Activated T-cell treated with anti-CD3 and anti-CD28 coated beads, Interleukin-2, amount 50 U/mL, for 24 hours (primary cell): ENCODE data around the gene PPFIA4.
"Not testable (repeated sequence)": the region's sequence is repeated elsewhere in the genome, so short reads cannot be mapped to it uniquely, and the experiment has no call there.

Experiments used
- DNase-seq: peaks from one replicate; pipeline ENCODE4 v3.0.0-alpha.2; 2020
- H3K27ac Mint-ChIP-seq: 2 replicates; pipeline ENCODE4 v1.8.0; 2020; ENCODE audit warnings: mild to moderate bottlenecking, mixed read lengths
- H3K27me3 Mint-ChIP-seq: 2 replicates; pipeline ENCODE4 v1.8.0; 2020; ENCODE audit warnings: mixed read lengths
- H3K36me3 Mint-ChIP-seq: 2 replicates; pipeline ENCODE4 v1.8.0; 2020; ENCODE audit warnings: low read depth, mixed read lengths
- H3K4me1 Mint-ChIP-seq: 2 replicates; pipeline ENCODE4 v1.8.0; 2020; ENCODE audit warnings: low read depth, mixed read lengths
- H3K4me3 Mint-ChIP-seq: 2 replicates; pipeline ENCODE4 v1.8.0; 2020; ENCODE audit warnings: mild to moderate bottlenecking, moderate library complexity, mixed read lengths
- H3K9me3 Mint-ChIP-seq: 2 replicates; pipeline ENCODE4 v1.8.0; 2020; ENCODE audit warnings: mixed read lengths

Gene PPFIA4

GRCh38 chr1:203026031-203026665 lies at the start of gene PPFIA4:
PPFIA4 (plus strand) TSS chr1:203026491; CDS start chr1:203039009, 12,518 bp downstream.
- Mint-ChIP-seq H3K27me3 (peaks cover 17% of the 10 kb centered on the region), H3K27ac (peak within 1 kb of the TSS; percentile 45), H3K4me1 (peaks cover 14% of the 10 kb centered on the region), H3K4me3 (peak within 1 kb of the TSS; percentile 77), H3K36me3 (peaks cover 45% of the 10 kb centered on the region), H3K9me3 (peaks cover 8% of the 10 kb centered on the region)
- peak; percentile 92 for DNase-seq

- Mint-ChIP-seq H3K27me3 (peaks cover 17% of the 10 kb centered on the region), H3K27ac (no peak overlapping the region), H3K4me3 (no peak overlapping the region), H3K36me3 (no peaks in the 10 kb centered on the region), H3K4me1 (no peaks in the 10 kb centered on the region), H3K9me3 (no peaks in the 10 kb centered on the region)
- no peak for DNase-seq
These were observed 49.7 kb upstream of the PPFIA4 start for GRCh38 chr1:202976633-202977032.

GRCh38 chr1:202979459-202979858 lies 46.8 kb upstream of the PPFIA4 start:
- no peak for DNase-seq
- H3K27me3 Mint-ChIP-seq: peaks cover 17% of the 10 kb centered on the region

GRCh38 chr1:202981939-202982338 lies 44.4 kb upstream of the PPFIA4 start:
- Mint-ChIP-seq H3K4me3 (no peak overlapping the region), H3K4me1 (peaks cover 3% of the 10 kb centered on the region), H3K27ac (no peak overlapping the region), H3K36me3 (no peaks in the 10 kb centered on the region), H3K27me3 (peaks cover 19% of the 10 kb centered on the region), H3K9me3 (no peaks in the 10 kb centered on the region)
- no peak for DNase-seq

More at GRCh38 chr1:202979459-202979858, 46.8 kb upstream of the PPFIA4 start:
- no peaks in the 10 kb centered on the region for H3K36me3 Mint-ChIP-seq
- no peak overlapping the region for H3K27ac Mint-ChIP-seq
- H3K4me1 Mint-ChIP-seq: peaks cover 3% of the 10 kb centered on the region
- H3K4me3 Mint-ChIP-seq: no peak overlapping the region
- no peaks in the 10 kb centered on the region for H3K9me3 Mint-ChIP-seq

- H3K4me1 Mint-ChIP-seq: peaks cover 3% of the 10 kb centered on the region
- no peak for DNase-seq
- H3K4me3 Mint-ChIP-seq: no peak overlapping the region
- H3K36me3 Mint-ChIP-seq: no peaks in the 10 kb centered on the region
- no peak overlapping the region for H3K27ac Mint-ChIP-seq
- H3K27me3 Mint-ChIP-seq: peaks cover 13% of the 10 kb centered on the region
- no peaks in the 10 kb centered on the region for H3K9me3 Mint-ChIP-seq
These were observed 43.4 kb upstream of the PPFIA4 start for GRCh38 chr1:202982715-202983430.

- not testable (repeated sequence) for H3K9me3 Mint-ChIP-seq, H3K27ac Mint-ChIP-seq, H3K36me3 Mint-ChIP-seq, H3K4me3 Mint-ChIP-seq, H3K4me1 Mint-ChIP-seq, H3K27me3 Mint-ChIP-seq, DNase-seq
These were observed 40.2 kb upstream of the PPFIA4 start for GRCh38 chr1:202986120-202986519.

- H3K9me3 Mint-ChIP-seq: no peaks in the 10 kb centered on the region
- H3K36me3 Mint-ChIP-seq: no peaks in the 10 kb centered on the region
- H3K4me3 Mint-ChIP-seq: no peak overlapping the region
- DNase-seq: no peak
- H3K27me3 Mint-ChIP-seq: peaks cover 18% of the 10 kb centered on the region
- no peaks in the 10 kb centered on the region for H3K4me1 Mint-ChIP-seq
- no peak overlapping the region for H3K27ac Mint-ChIP-seq
These were observed 39.0 kb upstream of the PPFIA4 start for GRCh38 chr1:202987255-202987654.

GRCh38 chr1:202987922-202988583 lies 38.2 kb upstream of the PPFIA4 start:
- H3K27me3 Mint-ChIP-seq: peaks cover 18% of the 10 kb centered on the region
- DNase-seq: no peak
- H3K9me3 Mint-ChIP-seq: no peaks in the 10 kb centered on the region
- H3K36me3 Mint-ChIP-seq: no peaks in the 10 kb centered on the region
- H3K4me3 Mint-ChIP-seq: no peak overlapping the region
- H3K4me1 Mint-ChIP-seq: no peaks in the 10 kb centered on the region
- H3K27ac Mint-ChIP-seq: no peak overlapping the region

GRCh38 chr1:202989879-202990278 lies 36.4 kb upstream of the PPFIA4 start:
- Mint-ChIP-seq H3K4me1 (no peaks in the 10 kb centered on the region), H3K9me3 (no peaks in the 10 kb centered on the region), H3K27me3 (peaks cover 27% of the 10 kb centered on the region), H3K4me3 (no peak overlapping the region), H3K27ac (no peak overlapping the region), H3K36me3 (no peaks in the 10 kb centered on the region)
- DNase-seq: no peak

GRCh38 chr1:202991112-202991511 lies 35.2 kb upstream of the PPFIA4 start:
- no peak for DNase-seq
- Mint-ChIP-seq H3K4me3 (no peak overlapping the region), H3K36me3 (no peaks in the 10 kb centered on the region), H3K27ac (no peak overlapping the region), H3K27me3 (peaks cover 35% of the 10 kb centered on the region), H3K9me3 (no peaks in the 10 kb centered on the region), H3K4me1 (no peaks in the 10 kb centered on the region)

- no peak overlapping the region for H3K4me3 Mint-ChIP-seq
- H3K4me1 Mint-ChIP-seq: peaks cover 7% of the 10 kb centered on the region
- H3K9me3 Mint-ChIP-seq: no peaks in the 10 kb centered on the region
- H3K27ac Mint-ChIP-seq: no peak overlapping the region
- peaks cover 44% of the 10 kb centered on the region for H3K27me3 Mint-ChIP-seq
- H3K36me3 Mint-ChIP-seq: no peaks in the 10 kb centered on the region
- DNase-seq: no peak
These were observed 31.5 kb upstream of the PPFIA4 start for GRCh38 chr1:202994756-202995155.

- DNase-seq: peak; percentile 44
- H3K36me3 Mint-ChIP-seq: no peaks in the 10 kb centered on the region
- peaks cover 32% of the 10 kb centered on the region for H3K27me3 Mint-ChIP-seq
- H3K4me1 Mint-ChIP-seq: peaks cover 9% of the 10 kb centered on the region
- H3K27ac Mint-ChIP-seq: no peak overlapping the region
- H3K9me3 Mint-ChIP-seq: no peaks in the 10 kb centered on the region
- H3K4me3 Mint-ChIP-seq: peak overlapping the region; percentile 56
These were observed 27.2 kb upstream of the PPFIA4 start for GRCh38 chr1:202998836-202999750.

GRCh38 chr1:203000217-203000944 lies 25.9 kb upstream of the PPFIA4 start:
- H3K9me3 Mint-ChIP-seq: no peaks in the 10 kb centered on the region
- no peaks in the 10 kb centered on the region for H3K36me3 Mint-ChIP-seq
- DNase-seq: no peak
- H3K4me1 Mint-ChIP-seq: peaks cover 9% of the 10 kb centered on the region
- H3K27ac Mint-ChIP-seq: no peak overlapping the region
- H3K4me3 Mint-ChIP-seq: no peak overlapping the region
- H3K27me3 Mint-ChIP-seq: peaks cover 22% of the 10 kb centered on the region

- H3K4me1 Mint-ChIP-seq: peaks cover 18% of the 10 kb centered on the region
- peaks cover 13% of the 10 kb centered on the region for H3K27me3 Mint-ChIP-seq
- H3K9me3 Mint-ChIP-seq: no peaks in the 10 kb centered on the region
- no peak for DNase-seq
- H3K4me3 Mint-ChIP-seq: no peak overlapping the region
- no peak overlapping the region for H3K27ac Mint-ChIP-seq
- peaks cover 4% of the 10 kb centered on the region for H3K36me3 Mint-ChIP-seq
These were observed 24.3 kb upstream of the PPFIA4 start for GRCh38 chr1:203001986-203002385.
